ENCODE results near the gene PDCD2L.
A peak's percentile ranks its signal among the peaks of the same experiment; 100 is the strongest.
"Not testable (repeated sequence)": the region's sequence is repeated elsewhere in the genome, so short reads cannot be mapped to it uniquely, and the experiment has no call there.

PDCD2L gene, protein sequence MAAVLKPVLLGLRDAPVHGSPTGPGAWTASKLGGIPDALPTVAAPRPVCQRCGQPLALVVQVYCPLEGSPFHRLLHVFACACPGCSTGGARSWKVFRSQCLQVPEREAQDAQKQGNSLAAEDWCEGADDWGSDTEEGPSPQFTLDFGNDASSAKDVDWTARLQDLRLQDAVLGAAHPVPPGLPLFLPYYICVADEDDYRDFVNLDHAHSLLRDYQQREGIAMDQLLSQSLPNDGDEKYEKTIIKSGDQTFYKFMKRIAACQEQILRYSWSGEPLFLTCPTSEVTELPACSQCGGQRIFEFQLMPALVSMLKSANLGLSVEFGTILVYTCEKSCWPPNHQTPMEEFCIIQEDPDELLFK

DNA sequence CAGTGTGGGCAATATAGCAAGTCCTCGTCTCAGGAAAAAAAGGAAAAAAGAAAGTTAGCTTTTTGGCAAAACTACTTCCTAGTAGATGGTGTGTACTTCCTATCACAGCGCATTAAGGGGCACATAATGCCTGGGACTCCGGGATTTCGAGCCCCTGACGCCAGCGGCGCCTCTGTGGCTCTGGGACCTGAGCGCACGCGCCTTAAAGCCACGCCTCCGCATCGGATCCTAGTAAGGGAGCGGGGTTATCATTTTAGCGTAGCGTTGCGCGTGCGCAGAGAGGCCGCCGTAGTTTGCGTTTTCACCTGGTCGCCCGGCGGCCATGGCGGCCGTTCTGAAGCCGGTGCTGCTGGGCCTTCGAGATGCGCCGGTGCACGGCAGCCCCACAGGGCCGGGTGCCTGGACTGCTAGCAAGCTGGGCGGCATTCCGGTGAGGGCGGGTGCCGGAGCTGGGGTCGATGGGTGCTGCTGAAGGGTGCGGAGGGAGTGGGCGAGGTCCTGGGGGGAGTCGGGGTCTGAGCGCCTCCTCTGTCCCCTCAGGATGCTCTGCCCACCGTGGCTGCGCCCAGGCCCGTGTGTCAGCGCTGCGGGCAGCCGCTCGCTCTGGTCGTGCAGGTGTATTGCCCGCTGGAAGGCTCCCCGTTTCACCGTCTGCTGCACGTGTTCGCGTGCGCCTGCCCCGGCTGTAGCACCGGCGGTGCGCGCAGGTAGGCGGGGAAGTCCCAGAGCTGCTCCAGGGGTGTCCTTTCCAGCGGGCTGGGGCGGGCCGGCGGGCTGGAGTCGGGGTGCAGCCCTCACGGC, at the start of gene PDCD2L:
Gene PDCD2L, plus strand, starts transcription at position 291 of the 801 bp plus-strand sequence. Its CDS starts 32 bp downstream, at position 323.
- peak; percentile 85 to 88 for DNase-seq (ENCODE audit: low read depth in 2 of 2)

DNA sequence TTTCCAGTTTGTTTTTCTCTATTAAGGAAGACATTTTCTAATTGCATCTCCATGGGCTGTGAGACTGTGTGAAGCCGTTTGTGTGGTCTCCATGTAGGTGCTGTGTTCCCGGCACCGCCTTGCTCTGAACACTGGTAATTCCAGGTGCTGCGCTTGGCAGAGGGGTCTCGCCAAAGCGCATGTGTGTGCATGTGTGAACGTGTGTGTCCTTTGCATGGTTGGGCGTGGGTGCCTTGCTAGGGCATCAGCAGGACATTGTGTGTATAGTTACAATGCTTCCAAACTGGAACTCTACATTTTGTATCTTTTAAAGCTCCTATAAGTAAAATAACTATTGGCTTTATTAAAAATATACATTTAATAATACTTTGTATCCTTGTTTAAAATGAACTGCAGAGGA, 49.0 kb upstream of the PDCD2L start:
- no peak for DNase-seq (ENCODE audit: low read depth in 2 of 2)

DNA sequence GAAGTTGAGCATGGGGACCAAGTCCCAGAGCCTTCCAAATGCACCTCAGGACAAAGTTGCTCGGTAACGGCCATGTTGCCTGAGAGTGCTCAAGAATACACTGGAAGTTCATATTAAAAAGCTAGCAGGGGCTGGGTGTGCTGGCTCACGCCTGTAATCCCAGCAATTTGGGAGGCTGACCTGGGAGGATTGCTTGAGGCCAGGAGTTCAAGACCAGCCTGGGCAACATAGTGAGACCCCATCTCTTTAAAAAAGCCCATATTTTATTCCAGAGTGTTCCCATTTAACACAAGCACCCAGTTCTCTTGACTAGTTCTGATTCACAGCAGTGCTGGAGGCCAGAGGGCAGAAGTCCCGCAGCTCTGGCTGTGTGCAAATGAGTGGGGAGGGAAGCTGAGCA, 47.3 kb upstream of the PDCD2L start:
- DNase-seq (ENCODE audit: low read depth in 2 of 2), result no peak

DNA sequence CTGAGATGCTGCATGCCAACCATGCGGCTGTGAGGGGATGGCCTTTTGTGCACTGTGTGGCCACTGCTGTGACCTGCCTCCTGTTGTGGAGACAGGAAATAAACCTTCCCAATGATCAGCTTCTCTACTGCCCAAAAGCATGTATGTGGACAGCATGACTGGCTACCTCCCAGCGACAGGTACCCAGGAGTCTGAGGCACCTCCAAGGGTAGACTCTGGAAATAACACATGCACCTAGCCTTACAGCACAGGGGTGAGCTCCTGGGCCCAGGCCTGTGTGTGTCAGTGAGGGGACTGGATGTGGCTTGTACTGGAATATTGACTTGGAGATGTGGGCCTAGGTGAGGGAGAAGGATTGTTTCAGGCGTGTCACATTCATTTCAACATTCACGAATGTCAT, 46.8 kb upstream of the PDCD2L start:
- no peak for DNase-seq (ENCODE audit: low read depth in 2 of 2)

DNA sequence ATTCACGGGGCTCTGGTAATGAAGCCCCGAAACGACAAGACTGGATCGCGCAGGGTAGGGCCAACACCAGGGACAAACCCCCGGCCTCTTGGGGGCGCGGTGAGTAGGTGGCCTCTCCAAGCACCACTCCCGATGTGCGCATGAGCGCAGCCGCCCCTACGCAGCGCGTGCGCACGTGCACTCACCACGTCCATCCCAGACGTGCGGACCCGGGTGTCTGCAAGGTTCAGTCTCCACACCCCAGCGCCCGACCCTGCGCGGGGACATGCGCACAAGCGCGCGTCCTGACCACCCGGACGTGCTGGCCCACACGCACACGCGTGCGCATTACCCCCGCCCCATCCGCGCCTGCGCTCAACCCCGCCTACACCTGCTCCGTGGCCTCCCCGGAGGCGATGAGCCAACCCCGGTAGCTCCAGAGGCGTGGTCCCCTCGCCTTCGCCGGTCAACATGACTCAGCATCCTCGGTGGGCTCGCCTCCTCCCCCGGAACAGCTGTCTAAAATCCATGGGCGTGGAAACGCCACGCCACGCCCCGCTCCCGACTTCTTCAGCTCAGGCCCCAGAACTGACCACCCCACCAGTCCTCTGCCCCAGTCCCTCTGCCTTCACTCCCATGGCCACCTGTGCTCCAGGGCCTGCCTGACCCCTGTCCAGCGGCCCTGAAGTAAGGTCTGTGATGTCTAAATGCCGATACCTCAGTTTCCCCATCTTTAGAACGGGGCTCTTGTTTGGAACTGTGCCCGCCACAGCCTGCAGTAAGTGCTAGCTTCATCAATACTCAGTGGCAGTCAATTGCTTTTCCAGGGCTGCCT, 44.9 kb upstream of the PDCD2L start:
- peak; percentile 98 to 99 for DNase-seq (ENCODE audit: low read depth in 2 of 2)

DNA sequence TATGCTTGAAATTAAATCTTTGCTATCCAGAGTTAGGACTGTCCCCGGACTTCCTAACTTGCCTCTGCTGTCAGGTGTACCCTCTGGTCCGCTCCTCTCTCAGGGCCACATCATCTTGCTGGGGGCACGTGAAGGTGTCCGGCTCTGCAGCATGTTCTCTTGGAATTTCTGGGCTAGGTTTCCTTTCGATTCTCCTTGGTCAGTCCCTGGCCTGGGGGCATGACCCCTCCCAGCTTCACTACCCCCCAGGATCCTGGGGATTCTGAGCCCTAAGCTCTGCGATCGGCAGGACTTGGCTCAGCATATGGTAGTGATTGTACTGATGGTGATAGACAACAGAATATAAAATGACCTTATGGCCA, 44.3 kb upstream of the PDCD2L start:
- DNase-seq (ENCODE audit: low read depth in 2 of 2), result no peak

DNA sequence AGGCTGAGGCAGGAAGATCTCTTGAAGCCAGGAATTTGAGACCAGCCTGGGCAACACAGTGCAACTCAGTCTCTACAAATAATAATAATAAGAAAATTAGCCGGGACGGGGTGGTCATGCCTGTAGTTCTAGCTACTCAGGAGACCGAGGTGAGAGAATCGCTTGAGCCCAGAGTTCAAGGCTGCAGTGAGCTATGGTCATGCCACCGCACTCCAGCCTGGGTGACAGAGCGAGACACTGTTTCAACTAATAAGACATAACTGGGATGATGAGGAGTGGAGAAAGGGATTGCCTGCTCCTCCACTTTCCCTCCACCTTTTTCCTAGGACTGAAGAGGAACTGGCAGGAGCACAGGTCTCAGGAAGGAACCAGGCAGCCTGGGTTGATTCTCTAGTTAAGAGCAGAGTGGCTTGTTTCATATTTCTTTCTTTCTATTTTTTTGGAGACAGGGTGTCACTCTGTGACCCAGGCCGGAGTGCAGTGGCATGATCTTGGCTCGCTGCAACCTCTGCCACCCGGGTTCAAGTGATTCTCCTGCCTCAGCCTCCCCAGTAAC, 43.8 kb upstream of the PDCD2L start:
- no peak for DNase-seq (ENCODE audit: low read depth in 2 of 2)

DNA sequence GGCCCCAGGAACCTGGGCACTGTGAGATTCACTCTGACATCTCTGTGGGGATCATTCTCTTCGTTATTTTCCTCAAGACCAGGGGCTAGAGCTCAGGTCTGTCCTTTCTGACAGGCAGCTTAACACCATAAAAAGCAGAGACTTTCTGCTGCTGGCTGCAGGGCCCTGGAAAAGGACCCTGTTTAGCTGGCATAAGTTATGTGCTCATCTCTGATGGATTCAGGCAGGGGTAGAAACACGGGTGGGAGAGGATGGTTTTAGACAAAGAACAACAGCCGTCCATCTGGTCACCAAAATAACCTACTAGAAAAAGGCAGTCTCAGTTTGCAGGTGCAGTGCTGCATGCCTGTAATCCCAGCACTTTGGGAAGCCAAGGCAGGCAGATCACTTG, 41.5 kb upstream of the PDCD2L start:
- no peak for DNase-seq (ENCODE audit: low read depth in 2 of 2)

DNA sequence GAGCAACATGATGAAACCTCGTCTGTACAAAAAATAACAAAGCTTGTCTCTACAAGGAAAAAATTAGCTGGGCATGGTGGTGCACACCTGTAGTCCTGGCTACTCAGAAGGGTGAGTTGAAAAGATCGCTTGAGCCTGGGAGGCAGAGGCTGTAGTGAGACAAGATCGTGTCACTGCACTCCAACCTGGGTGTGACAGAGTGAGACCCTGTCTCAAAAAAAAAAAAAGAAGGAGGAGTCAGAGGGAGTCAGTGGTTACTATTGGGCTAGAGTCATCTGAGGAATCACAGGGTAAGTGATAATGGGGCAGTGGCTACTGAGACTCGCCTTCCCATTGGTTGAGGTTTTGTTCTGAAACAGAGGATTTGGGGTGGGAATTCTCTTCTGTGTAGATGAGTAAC, 41.1 kb upstream of the PDCD2L start:
- DNase-seq (ENCODE audit: low read depth in 2 of 2), result no peak

DNA sequence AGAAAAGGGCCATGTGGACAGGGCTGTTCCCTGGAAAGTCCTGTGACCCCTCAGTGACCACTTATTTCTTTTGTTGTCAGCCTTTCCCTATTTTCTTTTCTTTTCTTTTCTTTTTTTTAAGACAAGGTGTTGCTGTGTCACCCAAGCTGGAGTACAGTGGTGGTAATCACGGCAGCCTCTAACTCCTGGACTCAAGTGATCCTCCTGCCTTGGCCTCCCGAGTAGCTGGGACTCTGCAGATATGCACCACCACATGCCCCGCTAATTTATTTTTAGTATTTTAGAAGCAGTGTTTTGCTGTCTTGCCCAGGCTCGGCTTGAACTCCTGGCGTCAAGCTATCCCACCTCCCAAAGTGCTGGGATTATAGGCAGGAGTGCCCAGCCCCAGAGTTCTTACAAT, 40.3 kb upstream of the PDCD2L start:
- no peak for DNase-seq (ENCODE audit: low read depth in 2 of 2)

DNA sequence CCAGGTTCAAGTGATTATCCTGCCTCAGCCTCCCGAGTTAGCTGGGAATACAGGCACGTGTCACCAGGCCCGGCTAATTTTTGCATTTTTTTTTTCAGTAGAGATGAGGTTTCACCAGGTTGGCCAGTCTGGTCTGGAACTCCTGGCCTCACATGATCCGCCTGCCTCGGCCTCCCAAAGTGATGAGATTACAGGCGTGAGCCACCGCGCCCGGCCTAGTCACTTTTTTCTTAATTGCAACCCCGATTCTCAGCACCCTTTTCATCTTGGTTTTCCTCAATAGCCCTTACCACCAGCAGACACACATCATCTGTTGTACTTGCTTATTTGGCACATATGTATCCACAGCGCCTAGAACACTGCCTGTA, 39.8 kb upstream of the PDCD2L start:
- DNase-seq (ENCODE audit: low read depth in 2 of 2), result no peak

DNA sequence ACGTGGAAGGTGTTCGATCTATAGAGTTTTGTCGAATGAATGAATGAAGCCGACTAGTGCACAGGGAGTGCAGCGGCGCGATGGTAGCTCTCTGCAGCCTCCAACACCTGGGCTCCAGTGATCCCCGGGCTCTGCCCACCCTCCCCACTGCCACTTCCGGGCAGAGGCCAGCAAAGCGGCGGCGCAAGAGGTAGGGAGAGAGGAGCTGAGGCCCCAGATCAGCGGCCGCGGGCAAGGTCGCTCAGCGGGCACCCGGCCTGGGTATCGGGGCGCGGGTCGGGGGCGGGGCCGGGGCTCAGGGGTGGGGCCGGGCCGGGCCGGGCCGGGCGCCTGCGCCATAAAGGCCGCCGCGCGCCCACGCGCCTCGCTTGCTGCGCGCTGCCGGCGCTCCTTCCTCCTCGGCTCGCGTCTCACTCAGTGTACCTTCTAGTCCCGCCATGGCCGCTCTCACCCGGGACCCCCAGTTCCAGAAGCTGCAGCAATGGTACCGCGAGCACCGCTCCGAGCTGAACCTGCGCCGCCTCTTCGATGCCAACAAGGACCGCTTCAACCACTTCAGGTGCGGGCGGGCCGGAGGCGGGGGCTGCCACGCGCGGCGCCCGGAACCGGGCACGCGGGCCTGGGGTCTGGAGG, 39.3 kb upstream of the PDCD2L start, which contains the start of gene GPI:
Gene GPI, plus strand, starts transcription at position 367 of the 633 bp plus-strand sequence. Its CDS starts 71 bp downstream, at position 438.
- peak; percentile 49 to 65 for DNase-seq (ENCODE audit: low read depth in 2 of 2)

DNA sequence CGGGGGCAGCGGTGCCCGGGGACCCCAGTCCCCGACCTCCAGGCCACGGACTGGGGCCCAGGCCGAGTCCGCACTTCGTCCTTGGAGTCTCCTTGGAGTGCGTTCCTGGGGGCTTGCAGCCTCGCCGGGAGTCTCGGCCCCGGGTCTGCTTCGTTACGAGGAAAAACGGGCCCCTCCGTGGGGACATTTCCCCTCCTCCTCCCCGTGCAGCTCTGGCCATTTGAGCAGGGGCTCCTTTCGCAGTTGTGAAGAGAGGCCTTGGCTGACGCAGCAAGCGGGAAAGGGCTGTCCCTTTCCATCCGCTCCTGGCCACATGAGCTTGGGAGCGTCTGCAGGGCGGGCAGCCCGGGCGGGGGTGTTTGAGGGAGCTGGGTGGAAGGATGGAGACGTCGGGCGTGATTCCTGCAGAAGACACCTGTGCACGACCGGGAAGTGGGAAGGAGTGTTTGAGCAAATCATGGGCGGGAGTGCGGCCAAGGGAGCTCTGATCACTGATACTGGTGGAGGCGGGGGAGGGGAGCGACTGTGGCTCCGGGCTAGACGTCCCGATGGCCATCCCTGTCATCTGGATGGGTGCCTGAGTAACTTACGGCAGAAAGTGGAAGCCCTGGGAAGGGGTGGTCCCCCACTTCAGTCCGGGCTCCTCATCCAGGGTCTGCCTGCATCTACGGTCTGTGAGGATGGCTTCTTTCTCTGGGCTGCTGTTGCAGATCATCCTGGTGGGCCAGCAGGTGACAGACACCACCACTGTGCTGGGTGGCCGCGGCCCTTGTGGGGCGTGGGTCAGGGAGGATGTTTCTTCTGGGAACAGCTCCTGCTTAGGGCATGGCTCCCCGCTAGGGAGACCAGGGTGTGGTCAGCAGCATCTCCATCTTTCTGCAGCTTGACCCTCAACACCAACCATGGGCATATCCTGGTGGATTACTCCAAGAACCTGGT, 38.5 kb upstream of the PDCD2L start:
- no peak for DNase-seq (ENCODE audit: low read depth in 2 of 2)

DNA sequence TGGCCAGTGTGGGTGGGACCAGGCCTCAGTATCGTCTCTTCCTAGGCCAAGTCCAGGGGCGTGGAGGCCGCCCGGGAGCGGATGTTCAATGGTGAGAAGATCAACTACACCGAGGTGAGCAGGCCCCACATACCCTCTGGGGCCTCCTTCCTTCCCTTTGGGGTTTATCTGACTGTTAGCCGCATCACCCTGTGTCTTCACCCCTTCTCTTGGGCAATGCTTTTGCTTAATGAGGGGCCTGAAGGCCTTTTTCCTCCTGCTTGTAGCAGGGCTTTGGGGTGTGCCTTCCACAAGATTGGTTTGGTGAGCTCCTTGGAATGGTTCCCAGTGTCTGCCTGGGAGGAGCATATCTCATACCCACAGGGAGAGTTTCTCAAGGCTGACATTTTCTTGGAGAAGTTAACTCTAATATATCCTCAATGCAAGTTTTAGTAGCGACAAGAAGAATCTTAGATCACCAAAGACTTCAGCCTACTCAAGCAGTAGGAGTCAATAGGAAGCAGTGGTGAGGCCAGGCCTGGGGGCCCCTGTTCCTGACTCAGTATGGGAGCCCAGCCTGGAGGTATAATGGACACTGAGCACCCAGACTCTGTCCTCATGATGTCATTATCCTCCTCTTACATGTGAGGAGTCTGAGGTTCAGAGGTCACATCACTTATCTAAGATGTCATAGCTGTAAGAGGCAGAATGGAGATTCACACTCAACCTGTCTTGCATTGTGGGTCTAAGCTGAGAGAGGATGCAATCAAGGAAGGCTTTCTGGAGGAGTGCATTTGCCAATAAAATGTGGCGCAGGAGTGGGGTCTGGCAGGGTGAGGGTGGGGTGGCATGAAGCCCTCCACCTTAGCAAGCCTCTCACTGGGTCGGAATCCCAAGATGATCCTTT, 37.2 kb upstream of the PDCD2L start:
- no peak for DNase-seq (ENCODE audit: low read depth in 2 of 2)

DNA sequence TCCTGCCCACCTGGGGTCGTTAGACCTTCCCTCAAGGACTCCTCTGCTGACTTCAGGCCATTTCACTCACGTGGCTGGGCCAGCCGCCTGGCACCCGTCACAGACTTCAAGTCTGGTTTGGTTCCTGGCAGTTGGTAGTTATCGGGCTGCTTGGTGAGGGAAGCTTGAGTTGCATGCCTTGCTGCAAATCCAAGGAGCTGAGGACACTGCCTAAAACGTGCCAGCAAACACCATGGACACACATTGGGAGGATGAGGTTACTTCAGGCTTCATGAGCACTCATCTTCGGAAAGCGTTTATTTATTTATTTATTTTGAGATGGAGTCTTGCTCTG, 36.6 kb upstream of the PDCD2L start:
- no peak for DNase-seq (ENCODE audit: low read depth in 2 of 2)

DNA sequence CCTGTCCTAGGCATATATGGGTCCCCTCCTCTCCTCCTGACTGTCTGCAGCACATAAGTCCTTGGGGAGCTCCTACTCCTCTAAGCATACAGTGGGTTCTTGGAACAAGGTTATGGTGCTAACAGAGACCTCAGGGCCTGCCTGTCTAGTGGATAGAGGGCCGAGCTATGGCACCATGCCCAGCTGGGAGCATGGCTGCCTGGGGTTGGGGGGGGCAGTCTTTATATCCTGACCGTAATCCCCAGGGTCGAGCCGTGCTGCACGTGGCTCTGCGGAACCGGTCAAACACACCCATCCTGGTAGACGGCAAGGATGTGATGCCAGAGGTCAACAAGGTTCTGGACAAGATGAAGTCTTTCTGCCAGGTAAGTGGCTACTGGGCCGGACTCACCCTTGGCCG, 35.9 kb upstream of the PDCD2L start:
- no peak for DNase-seq (ENCODE audit: low read depth in 2 of 2)

DNA sequence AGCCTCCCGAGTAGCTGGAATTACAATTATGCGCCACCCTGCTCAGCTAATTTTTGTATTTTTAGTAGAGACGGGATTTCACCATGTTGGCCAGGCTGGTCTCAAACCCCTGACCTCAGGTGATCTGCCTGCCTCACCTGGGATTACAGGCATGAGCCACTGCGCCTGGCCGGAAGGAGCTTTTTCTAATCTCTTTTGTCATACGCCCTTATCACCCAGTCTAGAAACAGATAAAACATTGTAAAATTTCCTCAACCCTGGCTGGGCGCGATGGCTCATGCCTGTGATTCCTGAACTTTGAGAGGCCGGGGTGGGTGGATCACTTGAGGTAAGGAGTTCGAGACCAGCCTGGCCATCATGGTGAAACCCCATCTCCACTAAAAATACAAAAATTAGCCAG, 35.0 kb upstream of the PDCD2L start:
- not testable (repeated sequence) for DNase-seq (ENCODE audit: low read depth in 2 of 2)

DNA sequence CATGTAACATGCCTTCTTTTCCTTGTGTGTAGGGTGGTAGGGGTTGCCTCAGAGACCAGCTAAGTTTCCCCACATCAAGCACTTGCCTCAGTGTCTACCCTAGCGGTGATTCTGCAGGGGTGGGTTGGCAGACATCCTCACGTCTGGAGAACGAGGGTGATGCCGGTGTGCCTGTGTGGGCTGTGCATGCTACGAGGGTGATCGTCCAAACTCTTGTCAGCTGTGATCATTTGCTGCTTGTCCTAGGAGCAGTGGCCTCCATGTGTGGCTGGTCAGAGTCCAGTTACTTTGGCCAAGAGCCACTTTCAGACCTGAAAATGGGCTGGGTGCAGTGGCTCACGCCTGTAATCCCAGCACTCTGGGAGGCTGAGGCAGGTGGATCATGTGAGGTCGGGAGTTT, 34.1 kb upstream of the PDCD2L start:
- DNase-seq (ENCODE audit: low read depth in 2 of 2), result no peak

DNA sequence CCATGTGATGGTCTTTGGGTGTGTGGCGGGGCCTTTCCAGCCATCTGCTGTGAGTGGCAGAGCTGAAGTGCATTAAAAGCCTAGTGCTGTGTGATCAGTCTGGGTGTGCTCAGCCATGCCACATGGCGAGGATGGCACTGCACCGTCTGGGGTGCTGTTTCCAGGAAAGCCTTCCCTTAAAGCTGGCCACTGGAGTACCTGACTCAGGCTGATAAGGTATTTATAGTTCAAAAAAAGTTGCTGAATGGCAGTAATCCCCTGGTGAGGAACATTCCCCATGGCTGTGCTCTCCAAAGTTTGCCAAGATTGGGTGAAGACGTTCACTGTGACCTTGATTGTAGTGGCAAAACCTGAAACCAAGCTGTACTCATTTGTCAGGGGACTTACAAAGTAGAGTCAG, 33.2 kb upstream of the PDCD2L start:
- no peak for DNase-seq (ENCODE audit: low read depth in 2 of 2)
